B cell (primary cell): ENCODE data around the gene ZNF362. TPM values are rescaled to one million over a fixed set of nuclear protein-coding genes. Genes with fewer than 3 reads are reported as not detected.

ENCODE experiments used
- ATAC-seq: fragments of 200-7000 bp; cut with Tn5 transposase; one replicate; pipeline ENCODE4 v1.10.0; 2021; ENCODE audit warnings: low read depth, mild to moderate bottlenecking, moderate number of reproducible peaks, moderate library complexity
- CTCF ChIA-PET: fragments of 350-600 bp; sonication (Branson Sonifier 250); formaldehyde crosslinking; loops from one replicate; lab custom pipeline; 2021; ENCODE audit warnings: antibody characterized with exemption, inconsistent platforms; lab: Charles Lee
- POLR2A ChIA-PET: fragments of 350-600 bp; sonication (Branson Sonifier 250); formaldehyde crosslinking; loops from one replicate; lab custom pipeline; 2021; ENCODE audit warnings: antibody characterized with exemption; lab: Charles Lee
- DNase-seq: peaks from one replicate; pipeline ENCODE4 v3.0.0; 2013
- H2AFZ ChIP-seq: 2 replicates; pipeline ENCODE4 v1.6.1; 2012; ENCODE audit warnings: mild to moderate bottlenecking, low read depth, low read length; ENCODE audit not compliant: insufficient read depth, poor library complexity, severe bottlenecking
- H3K27ac ChIP-seq, 2 donors: 1 replicate in 1 of 2; 2 replicates in 1 of 2; pipeline ENCODE4 v1.5.1; 2012 to 2013; ENCODE audit warnings: low read length in 2 of 2, mild to moderate bottlenecking in 2 of 2, moderate library complexity in 1 of 2
- H3K27me3 ChIP-seq, 4 experiments: fragments of 200-600 bp in 1 of 4; sonication (generic) in 1 of 4; replicated peaks in 1 of 4; 1 replicate in 2 of 4; 2 replicates in 2 of 4; pipeline versions ENCODE4 v1.6.1 to v1.7.0; 2013 to 2016; ENCODE audit warnings: low read length in 3 of 4, mild to moderate bottlenecking in 2 of 4, mixed read lengths in 1 of 4, moderate library complexity in 1 of 4; ENCODE audit not compliant: insufficient read depth in 4 of 4, control insufficient read depth in 3 of 4; ENCODE audit errors: control extremely low read depth in 1 of 4
- H3K36me3 ChIP-seq, 2 experiments: replicated peaks in 1 of 2; 1 replicate in 1 of 2; 2 replicates in 1 of 2; pipeline versions ENCODE4 v1.6.1 to v1.7.1; 2013; ENCODE audit warnings: low read length in 1 of 2; ENCODE audit not compliant: insufficient read depth in 2 of 2, control insufficient read depth in 1 of 2; ENCODE audit errors: control extremely low read depth in 1 of 2, extremely low read depth in 1 of 2
- H3K4me1 ChIP-seq, 2 donors: fragments of 200-600 bp in 1 of 2; sonication (generic) in 1 of 2; 1 replicate in 1 of 2; 2 replicates in 1 of 2; pipeline versions ENCODE4 v1.5.1 to v1.6.1; 2013 to 2017; ENCODE audit warnings: low read length in 2 of 2; ENCODE audit not compliant: control insufficient read depth in 2 of 2, insufficient read depth in 2 of 2
- H3K4me2 ChIP-seq: replicated peaks from 2 replicates; pipeline ENCODE3; 2012; ENCODE audit warnings: mild to moderate bottlenecking, low read depth, low read length; ENCODE audit not compliant: poor library complexity, severe bottlenecking
- H3K4me3 ChIP-seq, 5 experiments: fragments of 200-600 bp in 1 of 5; sonication (generic) in 1 of 5; 1 replicate in 3 of 5; 2 replicates in 2 of 5; pipeline versions ENCODE4 v1.5.1 to v1.7.0; 2011 to 2016; ENCODE audit warnings: low read length in 4 of 5, mild to moderate bottlenecking in 4 of 5, low read depth in 2 of 5, control low read depth in 1 of 5, moderate library complexity in 1 of 5; ENCODE audit not compliant: insufficient read depth in 1 of 5; ENCODE audit errors: control extremely low read depth in 1 of 5, extremely low read depth in 1 of 5
- H3K79me2 ChIP-seq: fragments of 200-600 bp; sonication (generic); one replicate; pipeline ENCODE4 v1.6.0; 2016; ENCODE audit warnings: low read length; ENCODE audit not compliant: control insufficient read depth, insufficient read depth
- H3K9ac ChIP-seq: fragments of 200-600 bp; sonication (generic); 2 replicates; pipeline ENCODE4 v1.6.1; 2017; ENCODE audit warnings: mild to moderate bottlenecking, low read length, moderate library complexity
- H3K9me3 ChIP-seq, 3 donors: one replicate each; pipeline versions ENCODE4 v1.6.1 to v1.7.1; 2013; ENCODE audit warnings: low read length in 2 of 3; ENCODE audit not compliant: control insufficient read depth in 2 of 3, insufficient read depth in 1 of 3; ENCODE audit errors: control extremely low read depth in 1 of 3
- H4K20me1 ChIP-seq: 2 replicates; pipeline ENCODE4 v1.6.0; 2012; ENCODE audit warnings: mild to moderate bottlenecking, low read length; ENCODE audit not compliant: insufficient read depth, control insufficient read depth, poor library complexity, severe bottlenecking
- H3K27ac Mint-ChIP-seq: one replicate; pipeline ENCODE4 v1.8.0; 2021; ENCODE audit warnings: mixed read lengths
- H3K27me3 Mint-ChIP-seq: one replicate; pipeline ENCODE4 v1.8.0; 2021; ENCODE audit warnings: mixed read lengths
- H3K4me1 Mint-ChIP-seq: one replicate; pipeline ENCODE4 v1.8.0; 2021; ENCODE audit warnings: mixed read lengths
- H3K4me3 Mint-ChIP-seq: one replicate; pipeline ENCODE4 v1.8.0; 2021; ENCODE audit warnings: mixed read lengths
- H3K9me3 Mint-ChIP-seq: one replicate; pipeline ENCODE4 v1.8.0; 2022; ENCODE audit warnings: mixed read lengths; ENCODE audit not compliant: insufficient read depth
- EZH2 ChIP-seq: IDR thresholded peaks from 2 replicates; pipeline ENCODE4 v1.6.1; 2012; ENCODE audit warnings: borderline replicate concordance, low read depth, mild to moderate bottlenecking, moderate library complexity, low read length; ENCODE audit not compliant: insufficient read depth, poor library complexity, severe bottlenecking
- WGBS: methylation state at CpG from one replicate; pipeline ENCODE4 v1.1.5; 2013; ENCODE audit warnings: missing lambda C conversion rate; ENCODE audit not compliant: insufficient coverage; 5-methylcytosine and 5-hydroxymethylcytosine counted together
- intact Hi-C: fragments of 100-400 bp; cut with micrococcal nuclease; formaldehyde crosslinking; loops from one replicate; pipeline ENCODE4 v1.10.0; 2022
- polyA plus RNA-seq: library from polyadenylated mRNA; depleted of rRNA; stranded (reverse); fragments of >200 nt; gene quantifications from 2 replicates; pipeline ENCODE4 v1.2.3, GENCODE V29; 2012
- total RNA-seq, 2 donors: library from RNA; stranded (reverse); fragments of 120-200 nt in 1 of 2; gene quantifications; 1 replicate in 1 of 2; 2 replicates in 1 of 2; pipeline versions ENCODE4 v1.2.3 to v1.2.4, GENCODE V29; 2013 to 2022
- TF ChIP-seq, protein P1 (sequence below): fragments of 200-600 bp; IDR thresholded peaks from one replicate; pipeline ENCODE4 v1.8.0; 2022; ENCODE audit warnings: antibody characterized with exemption, mild to moderate bottlenecking

Gene ZNF362
- total and polyA plus RNA-seq, 2 donors (not counting 1 experiment from before 2014, with no cell fraction given): 14.0 to 20.4 TPM

DNA sequence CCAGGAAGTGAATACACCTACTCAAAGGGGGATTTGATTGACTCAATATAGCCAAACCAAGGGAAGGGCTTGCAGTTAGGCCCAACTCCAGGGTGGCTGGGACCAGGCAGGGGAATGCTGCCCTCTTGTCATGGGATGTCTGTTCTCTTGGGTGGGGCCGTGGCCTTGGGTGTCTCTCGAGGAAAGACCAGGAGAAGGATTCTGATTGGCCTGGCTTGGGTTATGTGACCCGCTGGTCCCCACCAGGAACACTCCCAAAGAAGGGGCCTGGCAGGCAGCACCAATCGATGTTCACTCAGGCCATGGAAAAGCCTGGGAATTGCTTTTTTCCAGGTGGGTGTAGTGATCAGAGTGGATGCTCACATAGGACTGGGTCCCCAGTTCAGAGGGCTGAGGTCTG is 10.1 kb upstream of the ZNF362 start:
- Histone ChIP-seq H3K27ac (no peak overlapping the region), H4K20me1 (no peaks in the 10 kb centered on the region), H3K9me3 (no peaks in the 10 kb centered on the region), H3K4me1 (no peaks in the 10 kb centered on the region), H3K36me3 (no peaks in the 10 kb centered on the region), H3K27me3 (peaks cover 0 to 17% (median 6%) of the 10 kb centered on the region in 4 experiments), H3K4me2 (no peak overlapping the region), H3K4me3 (no peak overlapping the region), H3K9ac (no peak overlapping the region), H3K79me2 (no peaks in the 10 kb centered on the region), H2AFZ (no peak overlapping the region)
- no peaks in the 10 kb centered on the region for H3K4me1 Mint-ChIP-seq
- intact Hi-C loops: no loop called here
- WGBS: 88% methylated on average over 3 of the region's 4 CpGs
- no peak overlapping the region for H3K4me3 Mint-ChIP-seq
- H3K27ac Mint-ChIP-seq: no peak overlapping the region
- TF ChIP-seq, protein P1, sequence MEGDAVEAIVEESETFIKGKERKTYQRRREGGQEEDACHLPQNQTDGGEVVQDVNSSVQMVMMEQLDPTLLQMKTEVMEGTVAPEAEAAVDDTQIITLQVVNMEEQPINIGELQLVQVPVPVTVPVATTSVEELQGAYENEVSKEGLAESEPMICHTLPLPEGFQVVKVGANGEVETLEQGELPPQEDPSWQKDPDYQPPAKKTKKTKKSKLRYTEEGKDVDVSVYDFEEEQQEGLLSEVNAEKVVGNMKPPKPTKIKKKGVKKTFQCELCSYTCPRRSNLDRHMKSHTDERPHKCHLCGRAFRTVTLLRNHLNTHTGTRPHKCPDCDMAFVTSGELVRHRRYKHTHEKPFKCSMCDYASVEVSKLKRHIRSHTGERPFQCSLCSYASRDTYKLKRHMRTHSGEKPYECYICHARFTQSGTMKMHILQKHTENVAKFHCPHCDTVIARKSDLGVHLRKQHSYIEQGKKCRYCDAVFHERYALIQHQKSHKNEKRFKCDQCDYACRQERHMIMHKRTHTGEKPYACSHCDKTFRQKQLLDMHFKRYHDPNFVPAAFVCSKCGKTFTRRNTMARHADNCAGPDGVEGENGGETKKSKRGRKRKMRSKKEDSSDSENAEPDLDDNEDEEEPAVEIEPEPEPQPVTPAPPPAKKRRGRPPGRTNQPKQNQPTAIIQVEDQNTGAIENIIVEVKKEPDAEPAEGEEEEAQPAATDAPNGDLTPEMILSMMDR: no peak
- TF ChIP-seq EZH2: no peak
- ChIA-PET CTCF (no interaction called here), POLR2A (no interaction called here)
- no peaks in the 10 kb centered on the region for H3K9me3 Mint-ChIP-seq
- H3K27me3 Mint-ChIP-seq: peaks cover 37% of the 10 kb centered on the region
- DNase-seq (no peak), ATAC-seq (no peak)

DNA sequence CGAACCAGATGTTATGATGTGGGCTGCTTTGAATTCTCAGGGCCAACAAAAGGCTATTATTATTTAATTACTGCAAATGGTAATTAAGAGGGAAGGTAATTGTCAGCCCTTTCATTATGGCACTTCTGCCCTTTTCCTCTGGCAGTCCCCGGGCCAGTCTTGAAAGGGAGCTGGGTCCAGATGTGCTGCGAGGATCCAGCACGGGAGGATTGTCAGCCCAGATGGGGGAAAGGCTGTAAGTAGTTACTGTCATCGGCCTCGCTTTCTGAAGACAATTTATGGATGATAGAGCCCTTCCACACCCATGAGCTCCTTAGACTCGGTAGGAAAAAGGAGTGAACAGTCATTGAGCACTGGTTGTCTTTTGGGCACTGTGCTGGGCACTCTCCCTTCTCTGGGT is 8.7 kb upstream of the ZNF362 start:
- Mint-ChIP-seq H3K4me3 (no peak overlapping the region), H3K27me3 (peaks cover 35% of the 10 kb centered on the region), H3K4me1 (no peaks in the 10 kb centered on the region), H3K27ac (no peak overlapping the region), H3K9me3 (no peaks in the 10 kb centered on the region)
- Histone ChIP-seq H2AFZ (no peak overlapping the region), H3K4me2 (no peak overlapping the region), H3K4me3 (no peak overlapping the region), H3K9me3 (peaks cover 0 to 4% (median 0%) of the 10 kb centered on the region in 3 donors), H4K20me1 (no peaks in the 10 kb centered on the region), H3K9ac (no peak overlapping the region), H3K79me2 (no peaks in the 10 kb centered on the region), H3K27ac (no peak overlapping the region), H3K36me3 (no peaks in the 10 kb centered on the region), H3K27me3 (peaks cover 0 to 17% (median 6%) of the 10 kb centered on the region in 4 experiments), H3K4me1 (no peaks in the 10 kb centered on the region)
- POLR2A ChIA-PET: no interaction called here
- 82% methylated on average over 4 of the region's 7 CpGs for WGBS
- intact Hi-C loops: no loop called here
- no peak for DNase-seq
- ATAC-seq: no peak
- CTCF ChIA-PET: no interaction called here
- TF ChIP-seq EZH2: no peak
- TF ChIP-seq, protein P1: no peak
